Duodenal mucosa (tissue), 2 donors: Measurements from ENCODE around the gene NAXE.
"Not testable (repeated sequence)": the region's sequence is repeated elsewhere in the genome, so short reads cannot be mapped to it uniquely, and the experiment has no call there.

Experiments used
- H3K27ac ChIP-seq: one replicate; pipeline ENCODE4 v1.7.0; 2013; ENCODE audit warnings: low read depth, low read length
- H3K27me3 ChIP-seq, 2 donors: one replicate each; pipeline ENCODE4 v1.7.0; 2013; ENCODE audit warnings: low read length in 2 of 2, control low read depth in 1 of 2; ENCODE audit not compliant: insufficient read depth in 2 of 2, control insufficient read depth in 1 of 2
- H3K36me3 ChIP-seq, 2 donors: one replicate each; pipeline ENCODE4 v1.7.0; 2013; ENCODE audit warnings: low read length in 2 of 2, control low read depth in 1 of 2; ENCODE audit not compliant: insufficient read depth in 2 of 2, control insufficient read depth in 1 of 2
- H3K4me1 ChIP-seq, 2 donors: one replicate each; pipeline ENCODE4 v1.7.0; 2013; ENCODE audit warnings: low read length in 2 of 2, control low read depth in 1 of 2; ENCODE audit not compliant: insufficient read depth in 2 of 2, control insufficient read depth in 1 of 2
- H3K4me3 ChIP-seq, 2 donors: one replicate each; pipeline ENCODE4 v1.7.0; 2013; ENCODE audit warnings: low read length in 2 of 2, low read depth in 1 of 2
- H3K9ac ChIP-seq, 2 donors: one replicate each; pipeline ENCODE4 v1.7.0; 2013; ENCODE audit warnings: low read length in 2 of 2, low read depth in 1 of 2
- H3K9me3 ChIP-seq, 2 donors: one replicate each; pipeline ENCODE4 v1.7.0; 2013; ENCODE audit warnings: low read length in 2 of 2, control low read depth in 1 of 2; ENCODE audit not compliant: control insufficient read depth in 1 of 2

NAXE gene

GRCh38 chr1:156551869-156552268, 39.7 kb upstream of the NAXE start:
- Histone ChIP-seq H3K9ac (no peak overlapping the region), H3K4me1 (no peaks in the 10 kb centered on the region), H3K9me3 (no peaks in the 10 kb centered on the region), H3K27me3 (no peaks in the 10 kb centered on the region), H3K36me3 (peaks cover 0 to 37% of the 10 kb centered on the region in 2 donors), H3K27ac (no peak overlapping the region), H3K4me3 (no peak overlapping the region)

GRCh38 chr1:156552518-156552917, 39.1 kb upstream of the NAXE start:
- peaks cover 0 to 36% of the 10 kb centered on the region in 2 donors for H3K36me3 ChIP-seq
- no peaks in the 10 kb centered on the region for H3K9me3 ChIP-seq
- no peak overlapping the region for H3K9ac ChIP-seq
- H3K27ac ChIP-seq: no peak overlapping the region
- no peaks in the 10 kb centered on the region for H3K27me3 ChIP-seq
- no peak overlapping the region for H3K4me3 ChIP-seq
- no peaks in the 10 kb centered on the region for H3K4me1 ChIP-seq

- not testable (repeated sequence) for H3K9me3 ChIP-seq, H3K4me3 ChIP-seq, H3K27me3 ChIP-seq, H3K27ac ChIP-seq, H3K9ac ChIP-seq, H3K4me1 ChIP-seq
- H3K36me3 ChIP-seq: peaks cover 0 to 35% of the 10 kb centered on the region in 2 donors
Measured at GRCh38 chr1:156552937-156553336, 38.6 kb upstream of the NAXE start.

- no peak overlapping the region for H3K27ac ChIP-seq
- no peaks in the 10 kb centered on the region for H3K9me3 ChIP-seq
Measured at GRCh38 chr1:156553860-156554485, 37.6 kb upstream of the NAXE start.

GRCh38 chr1:156554971-156555370, 36.6 kb upstream of the NAXE start:
- H3K27ac ChIP-seq: no peak overlapping the region
- no peaks in the 10 kb centered on the region for H3K27me3 ChIP-seq
- no peak overlapping the region for H3K9ac ChIP-seq
- H3K9me3 ChIP-seq: no peaks in the 10 kb centered on the region
- H3K36me3 ChIP-seq: peaks cover 0 to 20% of the 10 kb centered on the region in 2 donors
- no peaks in the 10 kb centered on the region for H3K4me1 ChIP-seq
- no peak overlapping the region for H3K4me3 ChIP-seq

More at GRCh38 chr1:156553860-156554485, 37.6 kb upstream of the NAXE start:
- H3K4me3 ChIP-seq: no peak overlapping the region
- no peak overlapping the region for H3K9ac ChIP-seq
- no peaks in the 10 kb centered on the region for H3K27me3 ChIP-seq
- peaks cover 0 to 26% of the 10 kb centered on the region in 2 donors for H3K36me3 ChIP-seq
- no peaks in the 10 kb centered on the region for H3K4me1 ChIP-seq

- Histone ChIP-seq H3K9ac (no peak overlapping the region), H3K4me1 (no peaks in the 10 kb centered on the region), H3K27ac (no peak overlapping the region), H3K36me3 (peaks cover 0 to 14% of the 10 kb centered on the region in 2 donors), H3K27me3 (no peaks in the 10 kb centered on the region), H3K4me3 (no peak overlapping the region), H3K9me3 (no peaks in the 10 kb centered on the region)
Measured at GRCh38 chr1:156555715-156556114, 35.9 kb upstream of the NAXE start.

- Histone ChIP-seq H3K36me3 (peaks cover 0 to 16% of the 10 kb centered on the region in 2 donors), H3K4me3 (no peak overlapping the region), H3K27ac (no peak overlapping the region)
Measured at GRCh38 chr1:156556354-156556753, 35.2 kb upstream of the NAXE start.

GRCh38 chr1:156559086-156559796, 32.3 kb upstream of the NAXE start:
- Histone ChIP-seq H3K36me3 (peaks cover 0 to 31% of the 10 kb centered on the region in 2 donors), H3K4me3 (no peak overlapping the region), H3K9ac (no peak overlapping the region), H3K4me1 (no peaks in the 10 kb centered on the region), H3K27ac (no peak overlapping the region), H3K27me3 (no peaks in the 10 kb centered on the region), H3K9me3 (no peaks in the 10 kb centered on the region)

More at GRCh38 chr1:156556354-156556753, 35.2 kb upstream of the NAXE start:
- no peak overlapping the region for H3K9ac ChIP-seq
- no peaks in the 10 kb centered on the region for H3K27me3 ChIP-seq
- no peaks in the 10 kb centered on the region for H3K9me3 ChIP-seq
- H3K4me1 ChIP-seq: no peaks in the 10 kb centered on the region

- Histone ChIP-seq H3K4me3 (no peak overlapping the region), H3K9me3 (no peaks in the 10 kb centered on the region), H3K27me3 (no peaks in the 10 kb centered on the region), H3K27ac (no peak overlapping the region), H3K4me1 (no peaks in the 10 kb centered on the region), H3K9ac (no peak overlapping the region), H3K36me3 (peaks cover 0 to 37% of the 10 kb centered on the region in 2 donors)
Measured at GRCh38 chr1:156559797-156560385, 31.7 kb upstream of the NAXE start.

- no peak overlapping the region for H3K27ac ChIP-seq
- H3K4me1 ChIP-seq: no peaks in the 10 kb centered on the region
- H3K4me3 ChIP-seq: no peak overlapping the region
- no peak overlapping the region for H3K9ac ChIP-seq
- no peaks in the 10 kb centered on the region for H3K9me3 ChIP-seq
- H3K36me3 ChIP-seq: peaks cover 0 to 42% of the 10 kb centered on the region in 2 donors
- H3K27me3 ChIP-seq: no peaks in the 10 kb centered on the region
Measured at GRCh38 chr1:156560585-156561163, 30.9 kb upstream of the NAXE start.
